Right renal pelvis (tissue), 4 donors: ENCODE results near the gene RSPH9. TPM values are rescaled to one million over a fixed set of nuclear protein-coding genes. Genes with fewer than 3 reads are reported as not detected.

ENCODE experiments used
- DNase-seq, 4 donors: peaks; one replicate each; pipeline ENCODE4 v3.0.0-alpha.2; 2013; ENCODE audit warnings: low read depth in 4 of 4, low spot score in 3 of 4, missing footprints in 1 of 4
- polyA plus RNA-seq, 4 donors: library from polyadenylated mRNA; unstranded; fragments of 120-200 nt; gene quantifications; one replicate each; pipeline ENCODE4 v1.2.1, GENCODE V29; 2013; ENCODE audit not compliant: insufficient read length in 4 of 4

Gene RSPH9
- polyA plus RNA-seq, 4 donors, result 1.4 to 1.7 (median 1.5) TPM

- DNase-seq, result no peak
These were observed 62.9 kb downstream of the RSPH9 start for GRCh38 chr6:43707767-43708166.

- DNase-seq, result no peak
These were observed 64.2 kb downstream of the RSPH9 start for GRCh38 chr6:43708860-43709653.

GRCh38 chr6:43709654-43710303 is 64.9 kb downstream of the RSPH9 start:
- no peak for DNase-seq

- no peak for DNase-seq
These were observed 65.7 kb downstream of the RSPH9 start for GRCh38 chr6:43710576-43710975.

- no peak for DNase-seq
These were observed 67.7 kb downstream of the RSPH9 start for GRCh38 chr6:43712579-43712978.

- DNase-seq, result no peak
These were observed 68.9 kb downstream of the RSPH9 start for GRCh38 chr6:43713643-43714310.

GRCh38 chr6:43714311-43715055 is 69.6 kb downstream of the RSPH9 start:
- DNase-seq, result no peak

GRCh38 chr6:43715056-43715788 is 70.4 kb downstream of the RSPH9 start:
- DNase-seq, result no peak

GRCh38 chr6:43716099-43716498 is 71.3 kb downstream of the RSPH9 start:
- DNase-seq, result no peak

GRCh38 chr6:43717389-43717788 is 72.6 kb downstream of the RSPH9 start:
- no peak for DNase-seq

GRCh38 chr6:43717822-43718221 is 73.0 kb downstream of the RSPH9 start:
- DNase-seq, result no peak

- DNase-seq, result no peak
These were observed 73.7 kb downstream of the RSPH9 start for GRCh38 chr6:43718387-43719105.

GRCh38 chr6:43719511-43719910 is 74.7 kb downstream of the RSPH9 start:
- no peak for DNase-seq

- no peak for DNase-seq
These were observed 76.2 kb downstream of the RSPH9 start for GRCh38 chr6:43720999-43721398.

Other genes with a start within 250 kb of the RSPH9 start
- gene ABCC10, start 217.5 kb upstream of the RSPH9 start, polyA plus RNA-seq, result 10 to 100 TPM; 20.1 to 21.3 (median 20.9) TPM
- gene DLK2, start 189.5 kb upstream of the RSPH9 start, polyA plus RNA-seq, result 1 to 10 TPM in 2 of 4 donors, under 1 TPM in 2; 0.87 to 1.4 (median 1.1) TPM
- gene TJAP1, start 167.5 kb upstream of the RSPH9 start, polyA plus RNA-seq, result 10 to 100 TPM; 27.4 to 35.7 (median 32.0) TPM
- gene LRRC73, start 134.7 kb upstream of the RSPH9 start, polyA plus RNA-seq, result 1 to 10 TPM in 3 of 4 donors, under 1 TPM in 1; 0.98 to 1.9 (median 1.0) TPM
- 100 to 1,000 TPM; 146 to 162 (median 153) TPM for gene YIPF3, start 128.1 kb upstream of the RSPH9 start, polyA plus RNA-seq
- gene POLR1C, start 127.9 kb upstream of the RSPH9 start, polyA plus RNA-seq, result 10 to 100 TPM; 37.3 to 45.1 (median 39.0) TPM
- 10 to 100 TPM; 46.3 to 50.4 (median 47.8) TPM for gene XPO5, start 69.0 kb upstream of the RSPH9 start, polyA plus RNA-seq
- 10 to 100 TPM; 18.8 to 22.0 (median 19.6) TPM for gene POLH, start 68.9 kb upstream of the RSPH9 start, polyA plus RNA-seq
- 10 to 100 TPM; 46.5 to 52.1 (median 49.2) TPM for gene GTPBP2, start 15.8 kb upstream of the RSPH9 start, polyA plus RNA-seq
- gene MAD2L1BP, start 9.2 kb upstream of the RSPH9 start, polyA plus RNA-seq, result 10 to 100 TPM; 24.6 to 28.8 (median 26.3) TPM
- gene MRPS18A, start 42.8 kb downstream of the RSPH9 start, polyA plus RNA-seq, result 10 to 100 TPM; 45.0 to 54.1 (median 48.1) TPM
- 100 to 1,000 TPM; 279 to 352 (median 292) TPM for gene VEGFA, start 125.2 kb downstream of the RSPH9 start, polyA plus RNA-seq